HCT116 (cell line): ENCODE measurements around the gene SNED1. TPM values are rescaled to one million over a fixed set of nuclear protein-coding genes. Genes with fewer than 3 reads are reported as not detected.

Experiments
- ATAC-seq: fragments of 200-7000 bp; cut with Tn5 transposase; 2 replicates; pipeline ENCODE4 v1.9.1; 2020; ENCODE audit warnings: mild to moderate bottlenecking, moderate library complexity
- BruUV-seq: library from RNA; stranded (reverse); fragments of 400-500 nt; replicated peaks from 2 replicates; lab custom pipeline; 2021; lab: Mats Ljungman, UMichigan
- CTCF ChIA-PET: fragments of 300-600 bp; sonication (Branson Sonifier 250); formaldehyde crosslinking; loops from one replicate; lab custom pipeline; 2021; ENCODE audit warnings: antibody characterized with exemption; lab: Charles Lee
- POLR2A ChIA-PET: fragments of 300-600, 350-600 bp; sonication (Branson Sonifier 250); formaldehyde crosslinking; loops from one replicate; lab custom pipeline; 2021; ENCODE audit warnings: antibody characterized with exemption; lab: Charles Lee
- RAD21 ChIA-PET, 2 experiments: fragments of 300-600 bp; sonication (Branson Sonifier 250); formaldehyde crosslinking; loops; one replicate each; lab custom pipeline; 2023; ENCODE audit warnings: low total read pairs in 2 of 2; ENCODE audit not compliant: uncharacterized antibody in 2 of 2, unreplicated experiment in 2 of 2, low non-redundant PET in 1 of 2; lab: Charles Lee
- DNase-seq: peaks from one replicate; pipeline ENCODE4 v3.0.0-alpha.2; 2010; ENCODE audit warnings: low read depth, low spot score
- H2AFZ ChIP-seq: fragments of 200-600 bp; shearing (Covaris generic), sonication (generic); 2 replicates; pipeline ENCODE4 v1.6.1; 2017; ENCODE audit warnings: low read depth, mixed run types, mixed read lengths, antibody characterized with exemption, low read length; ENCODE audit not compliant: poor library complexity, severe bottlenecking
- H3K27ac ChIP-seq: 2 replicates; pipeline ENCODE4 v1.5.1; 2012; ENCODE audit warnings: low read depth, low read length
- H3K27me3 ChIP-seq: fragments of 200-600 bp; sonication (generic); 2 replicates; pipeline ENCODE4 v1.6.1; 2016; ENCODE audit warnings: mixed run types, low read length, mixed read lengths; ENCODE audit not compliant: insufficient read depth
- H3K36me3 ChIP-seq, 2 experiments: fragments of 200-500 bp in 1 of 2; fragments of 200-600 bp in 1 of 2; sonication (Bioruptor generic) in 1 of 2; sonication (generic) in 1 of 2; 2 replicates each; pipeline versions ENCODE4 v1.5.1 to v1.6.1; 2014 to 2016; ENCODE audit warnings: low read length in 2 of 2, inconsistent platforms in 1 of 2, mixed read lengths in 1 of 2, mixed run types in 1 of 2; ENCODE audit not compliant: insufficient read depth in 2 of 2, control insufficient read depth in 1 of 2
- H3K4me1 ChIP-seq, 2 experiments: fragments of 200-600 bp in 1 of 2; sonication (generic) in 1 of 2; 2 replicates each; pipeline versions ENCODE4 v1.5.1 to v1.6.1; 2012 to 2017; ENCODE audit warnings: low read length in 2 of 2, inconsistent platforms in 1 of 2, mild to moderate bottlenecking in 1 of 2, mixed read lengths in 1 of 2, mixed run types in 1 of 2, moderate library complexity in 1 of 2; ENCODE audit not compliant: insufficient read depth in 2 of 2, control insufficient read depth in 1 of 2
- H3K4me2 ChIP-seq: fragments of 200-600 bp; sonication (generic); 2 replicates; pipeline ENCODE4 v1.6.1; 2017; ENCODE audit warnings: mixed run types, low read length, mixed read lengths
- H3K4me3 ChIP-seq, 2 experiments: fragments of 200-600 bp in 1 of 2; sonication (generic) in 1 of 2; replicated peaks in 1 of 2; 2 replicates each; pipeline ENCODE4 v1.5.1; 2011 to 2016; ENCODE audit warnings: low read length in 2 of 2, control low read depth in 1 of 2, low read depth in 1 of 2, mild to moderate bottlenecking in 1 of 2, mixed read lengths in 1 of 2, mixed run types in 1 of 2
- H3K79me2 ChIP-seq: fragments of 200-600 bp; sonication (generic); 2 replicates; pipeline ENCODE4 v1.6.1; 2017; ENCODE audit warnings: mild to moderate bottlenecking, mixed run types, low read length, moderate library complexity, mixed read lengths; ENCODE audit not compliant: insufficient read depth
- H3K9ac ChIP-seq: fragments of 200-600 bp; sonication (generic); 2 replicates; pipeline ENCODE4 v1.6.1; 2016; ENCODE audit warnings: low read length, mixed read lengths
- H3K9me2 ChIP-seq: fragments of 200-600 bp; sonication (generic), shearing (Covaris generic); 2 replicates; pipeline ENCODE4 v1.6.1; 2017; ENCODE audit warnings: mixed run types, mild to moderate bottlenecking, moderate library complexity; ENCODE audit not compliant: insufficient read depth
- H3K9me3 ChIP-seq, 2 experiments: fragments of 200-500 bp in 1 of 2; fragments of 200-600 bp in 1 of 2; sonication (Bioruptor generic) in 1 of 2; sonication (generic) in 1 of 2; 2 replicates each; pipeline ENCODE4 v1.6.1; 2014 to 2017; ENCODE audit warnings: low read length in 2 of 2, mixed read lengths in 2 of 2, inconsistent platforms in 1 of 2, low read depth in 1 of 2, mild to moderate bottlenecking in 1 of 2, mixed run types in 1 of 2, moderate library complexity in 1 of 2; ENCODE audit not compliant: control insufficient read depth in 1 of 2, insufficient read depth in 1 of 2
- H4K20me1 ChIP-seq: fragments of 200-600 bp; sonication (generic), shearing (Covaris generic); 2 replicates; pipeline ENCODE4 v1.6.1; 2017; ENCODE audit warnings: mixed run types, mild to moderate bottlenecking, moderate library complexity; ENCODE audit not compliant: insufficient read depth
- ATF3 ChIP-seq: IDR thresholded peaks from 2 replicates; pipeline ENCODE4 v1.6.1; 2012
- CBX3 ChIP-seq: IDR thresholded peaks from 2 replicates; pipeline ENCODE4 v1.6.1; 2012; ENCODE audit warnings: low read depth
- CTCF ChIP-seq, 3 experiments: fragments of 200-600 bp in 1 of 3; sonication (generic) in 1 of 3; IDR thresholded peaks in 2 of 3; conservative IDR thresholded peaks in 1 of 3; 2 replicates each; pipeline ENCODE4 v1.5.1; 2012 to 2017; ENCODE audit warnings: low read depth in 2 of 3, low read length in 2 of 3, antibody characterized with exemption in 1 of 3, borderline replicate concordance in 1 of 3, control low read depth in 1 of 3, mild to moderate bottlenecking in 1 of 3, mixed read lengths in 1 of 3, mixed run types in 1 of 3, moderate library complexity in 1 of 3; ENCODE audit not compliant: insufficient read depth in 1 of 3
- ELF1 ChIP-seq: IDR thresholded peaks from 2 replicates; pipeline ENCODE4 v1.6.1; 2012; ENCODE audit warnings: low read depth, borderline replicate concordance
- EZH2 ChIP-seq: fragments of 200-600 bp; sonication (generic); IDR thresholded peaks from 2 replicates; pipeline ENCODE4 v1.6.1; 2017; ENCODE audit warnings: antibody characterized with exemption, mixed run types
- EZH2phosphoT487 ChIP-seq: fragments of 200-600 bp; IDR thresholded peaks from 2 replicates; pipeline ENCODE4 v1.6.1; 2018; ENCODE audit warnings: antibody characterized with exemption, borderline replicate concordance
- JUND ChIP-seq: IDR thresholded peaks from 2 replicates; pipeline ENCODE4 v1.6.1; 2012
- MAX ChIP-seq: IDR thresholded peaks from 2 replicates; pipeline ENCODE4 v1.6.1; 2012
- RAD21 ChIP-seq: IDR thresholded peaks from 2 replicates; pipeline ENCODE4 v1.6.1; 2012; ENCODE audit warnings: low read depth, mild to moderate bottlenecking
- REST ChIP-seq: IDR thresholded peaks from 2 replicates; pipeline ENCODE4 v1.6.1; 2012; ENCODE audit warnings: low read depth
- TCF7L2 ChIP-seq: IDR thresholded peaks from 2 replicates; pipeline ENCODE4 v1.7.0; 2011; ENCODE audit warnings: borderline replicate concordance, inconsistent platforms; ENCODE audit not compliant: insufficient read depth, insufficient read length; ENCODE audit errors: extremely low read depth
- YY1 ChIP-seq: IDR thresholded peaks from 2 replicates; pipeline ENCODE4 v1.6.1; 2011; ENCODE audit warnings: low read length, low read depth, moderate library complexity, mild to moderate bottlenecking; ENCODE audit not compliant: insufficient replicate concordance; ENCODE audit errors: extremely low read depth
- ZNF274 ChIP-seq: fragments of 200-500 bp; sonication (Bioruptor generic); IDR thresholded peaks from 2 replicates; pipeline ENCODE4 v1.6.1; 2014; ENCODE audit warnings: mild to moderate bottlenecking, low read depth, low read length, inconsistent platforms
- intact Hi-C: fragments of 100-400 bp; cut with micrococcal nuclease; formaldehyde crosslinking; loops from 2 replicates; pipeline ENCODE4 v1.10.0; 2022
- total RNA-seq: library from RNA; stranded (reverse); gene quantifications from one replicate; pipeline ENCODE4 v1.2.1, GENCODE V29; 2021; ENCODE audit not compliant: unreplicated experiment

Gene SNED1
- total RNA-seq, 1 experiment from 2014 or later, result 9.6 TPM

GRCh38 chr2:241000831-241001321 is 2.5 kb downstream of the SNED1 start:
- Histone ChIP-seq H3K79me2 (no peaks in the 10 kb centered on the region), H3K4me2 (no peak overlapping the region), H3K27me3 (no peaks in the 10 kb centered on the region), H3K9me2 (no peaks in the 10 kb centered on the region), H2AFZ (no peak overlapping the region), H4K20me1 (no peaks in the 10 kb centered on the region), H3K36me3 (0 out of 4 replicates have a peak, but pooled peaks cover 0 to 7% of the 10 kb centered on the region in 2 experiments), H3K9me3 (peaks cover 6 to 14% of the 10 kb centered on the region in 2 experiments; a peak in 2 of 4 replicates), H3K27ac (no peak overlapping the region), H3K4me1 (peaks cover 5 to 17% of the 10 kb centered on the region in 2 experiments; a peak in 3 of 4 replicates), H3K4me3 (no peak overlapping the region), H3K9ac (no peak overlapping the region)
- no peak for ATAC-seq
- ChIA-PET CTCF (no interaction called here), RAD21 (no interaction called here), POLR2A (no interaction called here)
- intact Hi-C loops, result no loop called here
- BruUV-seq, result no TSS peak
- DNase-seq, result no peak
- TF ChIP-seq CBX3 (no peak), REST (no peak), ATF3 (no peak), EZH2phosphoT487 (no peak), CTCF (IDR thresholded peaks at IDR 0.05 in 2 of 3, conservative IDR thresholded peaks at IDR 0.05 in 1 of 3; ENCODE audit: borderline replicate concordance in 1 of 3, insufficient read depth in 1 of 3, low read depth in 2 of 3, low read length in 2 of 3) (no peak), TCF7L2 (no peak), MAX (no peak), RAD21 (no peak), JUND (no peak), ELF1 (no peak), EZH2 (no peak), YY1 (no peak), ZNF274 (no peak)
